ENCODE results near the gene MRPL44.

- TF ChIP-seq ZNF274 (IDR thresholded peaks at IDR 0.05; ENCODE audit: low read depth, low read length) (no peak), SUZ12 (IDR thresholded peaks at IDR 0.05; ENCODE audit: extremely low read depth, insufficient read depth, insufficient read length) (no peak)
Observed at GRCh38 chr2:223976635-223977226, 19.5 kb downstream of the MRPL44 start.
